ENCODE results near the gene CCL14.
"Not testable (repeated sequence)": the region's sequence is repeated elsewhere in the genome, so short reads cannot be mapped to it uniquely, and the experiment has no call there.

The CCL14 gene

DNA sequence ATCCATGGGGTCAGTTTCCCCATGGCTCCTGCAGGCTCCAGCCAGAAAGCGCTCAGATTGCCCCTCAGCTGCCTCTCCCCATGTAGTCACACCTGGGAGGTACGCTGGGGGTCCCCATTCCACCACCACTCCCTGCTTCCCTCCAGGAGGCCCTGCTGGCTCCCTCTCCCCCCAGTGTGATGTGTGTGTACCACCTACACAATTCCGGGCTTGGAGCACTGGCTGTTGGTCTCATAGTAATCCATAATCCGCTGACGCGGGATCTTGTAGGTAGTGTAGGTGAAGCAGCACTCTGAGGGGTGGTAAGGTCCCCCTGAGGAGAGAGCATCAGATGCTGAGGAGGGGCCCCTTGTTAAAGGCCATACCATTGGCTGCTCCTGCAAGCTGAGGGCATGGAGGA is 2.4 kb downstream of the CCL14 start:
- DNase-seq = no peak

DNA sequence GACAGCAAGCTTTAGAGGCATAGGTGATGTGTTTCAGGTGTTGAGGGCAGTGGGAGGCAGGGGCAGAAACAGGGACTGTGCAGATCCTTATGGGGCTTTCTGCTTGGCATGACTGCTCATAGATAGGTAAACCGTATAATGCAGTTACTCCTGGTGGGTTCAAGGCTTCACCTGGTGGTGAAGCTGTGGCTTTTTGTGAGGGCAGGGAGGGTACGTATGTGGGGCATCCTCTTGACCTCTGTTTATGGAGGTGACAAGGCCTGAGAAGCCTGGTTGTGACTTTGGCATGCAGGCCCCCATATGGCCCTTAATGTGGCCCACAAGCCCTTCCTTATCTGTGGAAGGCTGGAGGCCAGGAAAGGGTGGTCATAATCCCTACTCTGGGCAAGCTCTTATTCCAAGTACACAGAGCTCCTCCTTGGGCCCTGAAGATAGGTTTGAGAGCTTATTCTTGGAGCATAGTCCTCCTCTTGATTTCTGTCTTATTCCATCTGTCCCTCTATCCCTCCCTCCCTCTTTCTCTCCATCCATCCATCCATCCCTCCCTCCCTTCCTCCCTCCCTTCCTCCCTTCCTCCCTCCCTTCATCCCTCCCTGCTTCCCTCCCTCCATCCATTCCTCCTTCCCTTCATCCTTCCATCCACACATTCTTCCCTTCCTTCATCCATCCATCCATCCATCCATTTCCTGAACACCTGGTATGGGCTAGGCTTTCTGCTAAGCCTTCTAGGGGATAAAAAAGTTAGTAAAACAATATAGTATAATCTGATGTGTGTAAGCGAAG is 3.9 kb downstream of the CCL14 start:
- no peak for DNase-seq

DNA sequence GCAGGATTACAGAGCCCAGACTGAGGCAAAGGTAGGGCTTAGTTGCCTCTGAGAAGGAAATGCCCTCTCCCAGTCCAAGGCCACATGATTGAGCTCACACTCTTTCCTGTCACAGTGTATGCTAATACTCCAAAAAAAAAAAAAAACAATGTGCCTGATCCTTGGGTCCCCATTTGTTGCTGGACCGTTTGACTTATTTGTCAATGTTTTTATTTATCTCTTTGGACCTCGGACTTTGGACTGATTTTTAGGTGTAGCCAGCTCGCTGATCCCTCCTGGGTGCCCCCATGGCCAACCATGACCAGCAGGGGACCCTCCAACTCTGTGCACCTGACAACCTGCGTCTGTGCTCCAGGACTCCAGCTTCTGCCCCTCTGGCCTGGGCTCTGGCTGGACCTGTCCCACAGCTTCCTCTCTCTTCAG is 4.6 kb downstream of the CCL14 start:
- DNase-seq = no peak

DNA sequence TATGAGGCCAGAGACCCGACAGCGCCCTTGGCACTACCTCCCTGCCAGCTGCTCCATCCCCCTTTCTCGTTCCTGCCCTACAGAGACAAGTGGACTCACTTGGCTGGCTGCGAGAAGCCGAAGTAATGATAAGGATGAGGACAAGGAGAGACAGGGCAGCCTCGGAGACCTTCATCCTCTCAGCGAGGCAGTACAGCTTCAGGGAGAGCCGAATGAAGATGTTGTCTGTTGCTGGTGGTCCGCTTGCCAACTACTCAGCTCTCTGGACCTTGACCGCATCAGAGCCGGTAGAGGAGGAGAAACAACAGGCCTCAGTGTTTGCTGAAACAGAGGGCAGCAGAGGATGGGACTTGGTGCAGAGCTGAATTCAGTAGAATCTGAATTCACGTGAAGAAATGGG is 5.3 kb downstream of the CCL14 start, which contains the start of gene CCL16:
CCL16 (minus strand) TSS at position 252 of the 400 bp plus-strand sequence; CDS start at position 175, 77 bp downstream.
- no peak for DNase-seq

DNA sequence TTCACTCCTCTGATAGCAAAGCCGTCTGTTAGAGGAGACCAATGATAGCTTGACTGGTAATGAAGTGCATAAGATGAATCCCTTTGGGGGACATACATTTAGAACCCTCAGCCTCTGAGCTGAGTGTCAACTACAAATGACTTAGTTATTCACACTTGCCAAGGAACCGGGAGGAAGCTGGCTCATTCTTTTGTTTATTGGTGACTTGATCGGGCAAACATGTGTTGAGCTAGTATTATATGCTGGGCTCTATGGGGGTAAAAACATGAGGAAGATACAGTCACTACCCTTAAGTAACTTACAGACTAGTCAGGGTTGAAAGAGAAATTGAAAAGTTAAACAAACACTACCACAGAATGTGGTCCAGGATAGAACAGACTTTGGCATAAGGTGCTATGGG is 8.2 kb downstream of the CCL14 start:
- no peak for DNase-seq

DNA sequence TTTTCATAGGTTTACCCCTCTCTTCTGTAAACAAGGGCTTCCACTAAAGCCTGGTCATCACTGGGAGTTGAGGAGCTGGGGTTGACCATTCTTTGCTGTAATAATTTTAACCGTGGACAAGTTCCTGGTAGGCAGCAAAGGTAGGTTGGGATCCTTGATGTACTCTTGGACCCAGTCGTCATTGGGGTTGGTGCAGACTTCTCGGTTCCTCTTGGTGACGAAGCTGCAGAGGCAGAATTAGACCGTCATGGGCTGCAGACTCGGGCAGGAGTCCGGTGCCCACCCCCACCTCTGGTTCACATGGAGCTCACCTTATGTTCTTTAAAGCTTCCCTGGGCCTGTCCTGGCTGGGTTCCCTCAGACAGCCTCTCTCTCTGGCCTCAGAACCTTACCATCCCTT is 9.0 kb downstream of the CCL14 start:
- DNase-seq = no peak

DNA sequence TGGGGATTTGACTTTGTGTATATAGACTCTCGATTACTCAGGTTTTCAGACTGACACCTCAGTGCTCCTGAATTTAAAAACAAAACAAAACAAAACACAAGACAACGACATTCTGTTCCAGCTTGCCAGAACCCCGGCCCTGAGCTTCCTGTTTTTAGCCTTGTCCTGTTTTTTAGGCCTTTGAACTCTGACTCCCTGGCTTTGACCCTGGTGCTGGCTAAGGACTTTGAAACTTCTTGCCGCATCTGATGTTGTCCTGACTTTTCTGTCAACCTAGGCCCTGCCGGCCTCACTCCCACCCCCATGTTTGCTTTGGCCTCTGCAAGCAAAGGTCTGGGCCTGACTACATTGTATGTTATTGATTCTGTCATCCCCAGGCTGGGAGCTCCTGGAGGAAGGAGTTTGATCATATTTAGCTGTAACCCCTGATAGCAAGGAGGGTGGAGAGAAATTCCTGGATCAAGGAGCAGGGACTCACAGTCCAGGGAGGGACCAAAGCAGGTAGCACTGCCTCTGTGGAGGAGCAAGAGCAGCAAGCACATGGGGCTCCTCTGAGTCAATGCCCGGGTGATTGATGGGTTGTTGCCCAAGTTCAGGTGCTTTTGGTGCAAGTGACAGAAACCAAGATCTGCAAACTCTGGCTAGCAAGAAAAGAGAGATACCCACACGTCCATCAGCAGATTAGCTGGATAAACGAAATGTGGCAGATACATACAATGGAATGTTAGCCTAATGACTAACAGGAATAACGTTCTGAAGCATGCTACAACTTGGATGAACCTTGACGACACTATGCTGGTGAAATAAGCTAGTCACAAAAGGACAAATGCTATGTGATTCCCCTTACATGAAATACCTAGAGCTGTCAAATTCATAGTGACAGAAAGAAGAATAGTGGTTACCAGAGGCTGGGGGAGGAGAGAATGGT is 12.9 kb downstream of the CCL14 start:
- no peak for DNase-seq

DNA sequence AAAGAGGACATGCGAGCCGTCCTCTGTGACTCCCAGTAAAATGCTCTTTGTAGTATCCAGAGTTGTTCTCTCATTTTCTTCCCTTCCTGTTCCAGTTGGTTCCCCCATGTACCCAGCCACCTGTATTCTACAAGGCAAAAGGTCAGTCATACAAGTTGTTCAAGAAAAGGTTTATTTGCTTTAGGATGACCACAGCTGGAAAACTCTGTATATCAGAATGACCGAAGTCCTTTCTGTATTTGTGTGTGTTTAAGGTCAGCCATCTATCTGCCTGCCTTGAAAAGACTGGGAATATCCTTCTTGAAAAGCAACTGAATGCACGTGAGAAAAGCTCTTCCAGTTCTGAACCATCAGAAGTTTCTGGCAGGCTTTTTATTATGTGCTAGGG is 13.6 kb downstream of the CCL14 start:
- DNase-seq = no peak

DNA sequence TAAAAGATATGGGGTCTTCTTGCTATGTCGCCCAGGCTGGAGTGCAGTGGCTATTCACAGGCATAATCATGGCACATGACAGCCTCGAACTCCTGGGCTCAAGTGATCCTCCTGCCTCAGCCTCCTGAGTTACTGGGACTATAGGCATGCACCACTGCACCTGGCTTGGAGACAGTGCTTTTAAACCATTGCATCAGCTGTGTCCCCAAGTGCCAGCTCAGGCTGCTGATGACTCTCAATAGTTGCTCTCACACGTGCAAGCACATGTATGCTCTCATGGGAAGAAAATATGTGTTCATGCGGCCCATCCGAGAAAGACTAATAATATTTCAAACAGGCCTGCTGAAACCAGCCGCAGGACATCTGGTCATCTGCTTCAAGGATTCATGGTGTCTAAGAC is 14.0 kb downstream of the CCL14 start:
- no peak for DNase-seq

DNA sequence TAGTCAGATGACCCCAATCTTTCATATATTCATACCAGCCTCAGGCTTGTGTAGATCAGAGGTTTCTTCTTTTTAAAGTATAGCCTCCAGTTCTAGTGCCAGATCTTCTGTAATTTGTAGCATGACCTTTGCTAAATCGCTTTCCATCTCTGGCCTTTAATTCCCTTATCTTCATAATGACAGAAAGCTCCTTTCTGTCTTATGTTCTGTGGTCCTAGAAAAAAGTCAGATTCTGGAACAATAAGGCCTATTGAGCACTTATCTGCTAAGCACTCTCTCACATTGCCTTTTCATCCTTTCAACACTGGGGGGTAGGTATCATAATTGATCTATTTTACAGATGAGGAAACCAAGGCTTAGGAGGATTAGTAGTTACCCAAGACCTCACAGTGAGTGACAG is 14.5 kb downstream of the CCL14 start:
- DNase-seq = no peak

DNA sequence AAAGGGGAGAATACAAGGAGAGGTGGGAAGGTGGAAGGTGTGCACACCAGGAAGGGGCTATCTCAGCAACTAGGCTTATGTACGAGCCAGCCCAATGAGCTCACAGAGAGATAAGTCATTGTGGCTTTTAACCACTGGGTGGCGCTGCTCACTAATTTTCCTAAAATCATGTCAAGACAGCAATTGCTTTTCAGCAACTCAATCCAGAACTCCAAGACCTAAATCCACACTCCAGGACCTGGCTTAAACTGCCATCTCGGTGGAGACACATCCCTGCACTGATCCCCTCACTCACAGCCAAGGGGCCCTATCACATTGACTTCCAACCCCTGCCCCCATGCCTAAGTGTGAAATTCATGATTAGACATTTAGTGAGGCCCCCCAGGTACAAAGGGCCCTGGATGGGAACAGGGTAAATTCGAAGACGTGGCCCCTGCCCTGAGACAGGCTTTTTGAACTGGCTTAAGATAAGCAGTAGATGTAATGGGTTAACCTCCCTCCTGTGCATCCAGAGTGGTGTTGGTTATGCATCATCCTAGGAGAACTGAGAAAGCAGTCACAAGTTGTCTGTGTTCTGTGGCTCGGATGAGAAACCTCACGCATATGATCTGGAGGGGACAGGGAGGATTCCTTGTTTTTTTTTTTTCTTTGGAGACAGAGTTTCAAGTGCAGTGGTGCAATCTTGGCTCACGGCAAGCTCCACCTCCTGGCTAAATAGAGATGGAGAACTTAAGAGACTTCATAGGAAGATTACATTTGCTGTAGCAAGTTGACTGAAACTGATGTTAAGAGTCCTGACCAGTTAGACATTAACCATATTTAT is 16.8 kb downstream of the CCL14 start:
- DNase-seq = peak; percentile 65

DNA sequence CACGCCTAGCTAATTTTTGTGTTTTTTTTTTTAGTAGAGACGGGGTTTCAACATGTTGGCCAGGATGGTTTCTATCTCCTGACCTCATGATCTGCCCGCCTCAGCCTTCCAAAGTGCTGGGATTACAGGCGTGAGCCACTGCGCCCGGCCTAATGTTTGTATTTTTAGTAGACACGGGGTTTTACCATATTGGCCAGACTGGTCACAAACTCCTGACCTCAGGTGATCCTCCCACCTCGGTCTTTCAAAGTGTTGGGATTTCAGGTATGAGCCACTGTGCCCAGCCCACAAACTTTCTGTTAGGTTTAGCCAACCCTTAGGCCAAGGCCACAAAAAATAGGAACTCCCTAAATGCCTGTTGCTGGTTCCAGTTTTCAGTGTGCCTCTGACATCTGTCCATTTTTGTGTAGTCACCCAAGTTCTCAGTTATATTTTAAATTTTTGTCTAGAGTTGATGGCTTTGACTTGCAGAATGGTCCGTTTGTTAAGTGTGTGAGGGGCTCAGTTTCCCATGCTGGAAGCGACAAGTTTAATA is 17.9 kb downstream of the CCL14 start:
- DNase-seq = no peak

DNA sequence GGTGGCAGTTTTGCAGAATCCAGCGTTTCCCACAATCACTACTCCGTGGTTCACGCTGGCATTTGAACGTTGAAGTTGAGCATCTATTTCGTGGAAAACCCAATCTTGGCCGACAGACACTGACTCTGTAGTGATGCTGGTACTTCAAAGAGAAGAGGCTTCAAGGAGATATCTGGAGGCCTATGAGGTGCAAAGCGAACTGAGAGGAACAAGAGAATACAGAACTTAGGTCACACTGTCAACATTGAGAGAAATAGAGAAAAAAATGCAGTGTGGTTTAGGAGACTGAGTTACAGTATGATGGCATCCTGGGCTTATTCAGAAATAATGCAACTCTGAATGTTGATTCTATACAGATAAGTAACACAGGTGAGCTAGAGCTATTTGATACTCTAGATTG is 21.3 kb downstream of the CCL14 start:
- no peak for DNase-seq

DNA sequence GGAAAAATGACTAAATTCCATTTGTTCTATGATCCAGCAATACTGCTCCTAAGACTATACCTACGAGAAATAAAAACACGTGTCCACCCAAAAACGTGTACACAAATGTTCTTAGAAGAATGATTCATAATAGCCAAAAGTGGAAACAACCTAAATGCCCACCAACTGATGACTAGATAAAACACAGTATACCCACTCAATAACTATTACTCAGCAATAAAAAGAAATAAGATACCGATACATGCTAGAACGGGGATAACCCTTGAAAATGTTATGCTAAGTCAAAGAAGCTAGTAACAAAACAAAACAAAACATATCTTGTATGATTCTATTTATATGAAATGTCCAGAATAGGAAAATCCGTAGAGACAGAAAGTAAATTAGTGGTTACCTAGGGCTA is 22.9 kb downstream of the CCL14 start:
- DNase-seq = no peak

DNA sequence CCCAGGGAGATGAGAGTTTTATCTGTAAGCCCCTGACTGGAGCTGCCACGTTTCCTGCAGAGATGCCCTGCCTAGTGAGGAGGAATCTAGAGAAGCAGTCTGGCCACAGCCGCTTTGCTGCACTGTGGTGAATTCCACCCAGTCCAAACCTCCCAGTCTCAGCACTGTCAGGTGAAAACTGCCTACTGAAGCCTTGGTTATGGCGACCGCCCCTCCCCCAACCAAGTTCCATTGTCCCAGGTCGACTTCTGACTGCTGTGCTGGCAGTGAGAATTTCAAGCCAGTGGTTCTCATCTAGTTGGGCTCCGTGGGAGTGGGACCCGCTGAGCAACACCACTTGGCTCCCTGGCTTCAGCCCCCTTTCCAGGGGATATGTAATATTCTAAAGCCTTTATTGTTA is 32.8 kb downstream of the CCL14 start:
- DNase-seq = no peak

DNA sequence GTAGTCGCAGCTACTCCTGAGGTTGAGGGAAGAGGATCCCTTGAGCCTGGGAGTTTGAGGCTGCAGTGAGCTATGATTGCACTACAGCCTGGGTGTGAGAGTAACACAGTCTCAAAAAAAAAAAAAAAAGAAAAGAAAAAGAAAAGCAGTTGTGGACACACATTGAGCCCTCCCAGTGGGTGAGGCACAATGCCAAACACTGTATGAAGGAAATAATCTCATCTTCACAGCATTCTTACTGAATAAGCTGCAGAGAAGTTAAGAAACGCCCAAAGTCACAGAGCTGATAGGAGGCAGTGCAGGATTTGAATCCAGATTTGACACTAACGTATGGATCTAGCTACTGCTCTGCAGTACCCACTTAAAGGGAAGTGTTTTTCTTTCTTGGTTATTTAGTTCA is 37.1 kb downstream of the CCL14 start:
- DNase-seq = no peak

DNA sequence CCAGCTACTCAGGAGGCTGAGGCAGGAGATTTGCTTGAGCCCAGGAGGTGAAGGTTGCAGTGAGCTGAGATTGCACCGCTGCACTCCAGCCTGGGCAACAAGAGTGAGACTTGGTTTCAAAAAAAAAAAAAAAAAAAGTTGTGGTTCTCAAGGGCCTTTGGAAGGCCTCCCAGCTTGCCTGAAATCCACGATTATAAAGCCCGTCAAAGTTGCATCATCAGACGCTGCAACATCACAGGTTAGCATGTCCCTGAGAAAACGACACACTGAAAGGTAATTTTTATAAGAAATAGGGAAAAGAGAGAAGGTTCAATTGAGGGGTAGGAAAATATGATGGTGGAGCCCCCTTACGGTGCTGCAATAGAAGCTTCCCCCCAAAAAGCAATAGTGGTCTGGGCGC is 38.4 kb downstream of the CCL14 start:
- DNase-seq = no peak

DNA sequence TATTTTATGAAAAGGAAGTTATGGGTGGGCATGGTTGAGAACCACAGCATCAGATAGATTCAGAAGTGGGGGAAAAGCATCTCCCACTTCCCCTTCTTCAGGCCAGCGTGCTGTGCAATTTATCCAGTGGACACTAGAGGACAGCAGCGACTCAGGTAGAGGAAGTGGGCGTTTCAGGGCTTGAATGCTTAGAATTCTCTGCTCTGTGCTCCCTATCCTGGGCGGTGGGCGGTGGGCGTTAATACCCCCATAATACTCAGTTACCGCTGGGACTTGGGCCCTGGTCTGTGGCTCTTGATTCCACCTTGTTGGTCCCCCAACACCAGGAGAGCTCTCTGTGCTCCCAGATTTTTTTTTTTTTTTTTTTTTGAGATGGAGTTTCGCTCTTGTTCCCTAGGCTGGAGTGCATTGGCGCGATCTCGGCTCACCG is 39.4 kb downstream of the CCL14 start:
- DNase-seq = peak; percentile 48

DNA sequence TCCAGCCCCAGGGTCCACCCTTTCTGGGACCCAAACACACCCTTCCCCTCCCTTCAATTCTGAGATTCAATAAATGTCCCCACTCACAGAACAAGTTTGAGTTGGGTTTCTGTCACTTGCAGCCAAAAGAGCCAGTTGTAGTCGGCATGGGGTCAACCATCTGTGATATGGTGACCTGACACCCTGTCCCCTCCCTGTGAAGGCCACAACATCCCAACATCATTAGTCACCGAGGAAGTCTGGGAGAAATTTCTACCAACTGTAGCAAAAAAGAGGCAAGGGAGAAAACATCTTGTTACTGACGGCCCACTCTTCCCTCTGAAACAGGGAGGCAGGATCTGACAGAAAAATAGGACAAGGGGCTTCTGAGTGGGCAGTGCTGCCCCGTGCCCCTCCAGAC is 42.4 kb downstream of the CCL14 start:
- no peak for DNase-seq

DNA sequence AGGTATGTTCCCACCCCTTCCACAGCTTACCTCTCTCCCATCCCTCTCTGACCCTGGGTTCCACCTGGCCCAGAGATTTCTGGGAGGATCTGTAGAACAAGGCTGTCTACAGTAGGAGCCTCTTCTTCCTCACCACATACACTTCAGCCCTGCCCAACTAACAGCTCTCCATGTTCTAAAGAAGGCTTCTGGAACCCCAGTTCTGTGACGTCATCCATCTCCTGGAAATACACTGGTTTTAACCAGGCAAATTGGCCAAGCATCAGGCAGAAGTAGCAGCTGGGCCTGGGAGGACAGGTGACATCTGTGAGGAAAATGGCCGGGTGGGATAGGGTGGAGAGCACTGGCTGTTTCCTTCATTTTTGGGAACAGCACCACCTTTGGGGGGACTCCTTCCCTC is 43.0 kb downstream of the CCL14 start, which contains the start of gene LYZL6:
LYZL6 (minus strand) TSS at position 177 of the 400 bp plus-strand sequence. CDS start 4,357 bp downstream, outside the sequence.
- no peak for DNase-seq

DNA sequence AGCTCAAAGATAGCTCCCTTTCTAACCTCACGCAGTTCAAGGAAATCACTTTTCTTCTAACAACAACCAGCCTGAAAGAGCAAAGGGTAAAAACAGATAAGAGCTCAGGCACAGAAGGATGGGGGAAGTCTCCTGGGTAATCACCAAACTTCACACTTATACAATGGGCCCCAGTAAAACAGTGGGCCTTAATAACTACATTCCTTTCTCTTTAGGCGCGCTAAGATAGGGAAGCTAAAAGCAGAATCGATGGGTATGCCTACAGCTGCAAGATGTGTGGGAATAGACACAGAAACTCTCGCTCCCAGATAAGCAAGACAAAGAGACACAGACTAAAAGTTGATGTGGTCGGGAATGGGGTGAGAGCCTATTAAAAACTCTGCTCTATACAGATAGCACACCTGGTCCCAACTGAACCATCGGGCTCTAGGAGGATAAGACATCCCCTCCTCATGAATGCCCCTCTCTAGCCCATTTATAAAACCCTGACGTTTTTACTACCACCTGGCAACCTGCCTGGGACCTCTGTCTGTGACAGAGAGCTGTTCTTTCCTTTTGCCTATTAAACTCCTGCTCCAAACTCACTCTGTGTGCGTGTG is 43.8 kb downstream of the CCL14 start:
- peak; percentile 16 for DNase-seq

DNA sequence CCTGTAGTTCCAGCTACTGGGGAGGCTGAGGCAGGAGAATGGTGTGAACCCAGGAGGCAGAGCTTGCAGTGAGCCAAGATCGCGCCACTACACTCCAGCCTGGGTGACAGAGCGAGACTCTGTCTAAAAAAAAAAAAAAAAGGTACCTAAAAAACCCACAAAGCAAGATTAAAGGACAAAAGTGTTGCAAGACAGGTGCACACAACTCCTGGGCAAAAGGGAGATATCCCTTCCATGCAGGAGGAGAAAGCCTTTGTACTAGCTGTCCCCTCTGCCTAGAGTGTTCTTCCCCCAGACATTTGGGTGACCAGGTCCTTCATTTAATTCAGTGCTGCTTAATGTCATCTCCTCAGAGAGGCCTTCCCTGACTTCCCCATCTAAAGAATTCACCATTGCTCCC is 48.0 kb downstream of the CCL14 start:
- DNase-seq = not testable (repeated sequence)

Data from NCI-H1105 (cell line).